22Rv1 (cell line): ENCODE results near the gene UXT.
A peak's percentile ranks its signal among the peaks of the same experiment; 100 is the strongest.

Experiments
- H3K27ac ChIP-seq: fragments of 450-650 bp; 2 replicates; pipeline ENCODE4 v1.5.1; 2017
- ZFX ChIP-seq: fragments of 450-650 bp; IDR thresholded peaks from 2 replicates; pipeline ENCODE4 v1.6.1; 2017; ENCODE audit warnings: antibody characterized with exemption, borderline replicate concordance
- TF ChIP-seq, protein P1 (sequence below): fragments of 450-650 bp; IDR thresholded peaks from 2 replicates; pipeline ENCODE4 v1.5.1; 2017; ENCODE audit warnings: mild to moderate bottlenecking

The UXT gene

DNA sequence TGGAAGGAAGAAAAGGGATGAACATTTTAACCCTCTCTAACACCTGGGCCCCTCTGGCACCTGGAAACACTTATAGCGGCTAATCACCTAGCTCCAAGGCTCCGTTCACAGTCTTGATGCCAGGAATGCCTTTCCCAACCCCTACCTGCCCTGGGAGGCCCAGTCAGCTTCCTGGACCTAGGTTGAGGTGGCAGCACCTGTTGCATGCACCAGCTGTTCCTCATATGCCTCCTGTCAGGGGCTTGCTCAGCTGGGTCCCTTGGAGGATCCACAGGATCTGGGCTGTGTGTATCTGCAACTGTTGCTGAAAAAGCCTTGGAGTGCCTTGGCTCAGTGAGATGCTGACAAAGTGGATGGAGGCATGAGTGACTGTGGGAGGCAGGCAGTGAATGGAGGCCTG lies 33.6 kb downstream of the UXT start:
- H3K27ac ChIP-seq, result no peak overlapping the region
- TF ChIP-seq ZFX, result no peak
- TF ChIP-seq, protein P1, sequence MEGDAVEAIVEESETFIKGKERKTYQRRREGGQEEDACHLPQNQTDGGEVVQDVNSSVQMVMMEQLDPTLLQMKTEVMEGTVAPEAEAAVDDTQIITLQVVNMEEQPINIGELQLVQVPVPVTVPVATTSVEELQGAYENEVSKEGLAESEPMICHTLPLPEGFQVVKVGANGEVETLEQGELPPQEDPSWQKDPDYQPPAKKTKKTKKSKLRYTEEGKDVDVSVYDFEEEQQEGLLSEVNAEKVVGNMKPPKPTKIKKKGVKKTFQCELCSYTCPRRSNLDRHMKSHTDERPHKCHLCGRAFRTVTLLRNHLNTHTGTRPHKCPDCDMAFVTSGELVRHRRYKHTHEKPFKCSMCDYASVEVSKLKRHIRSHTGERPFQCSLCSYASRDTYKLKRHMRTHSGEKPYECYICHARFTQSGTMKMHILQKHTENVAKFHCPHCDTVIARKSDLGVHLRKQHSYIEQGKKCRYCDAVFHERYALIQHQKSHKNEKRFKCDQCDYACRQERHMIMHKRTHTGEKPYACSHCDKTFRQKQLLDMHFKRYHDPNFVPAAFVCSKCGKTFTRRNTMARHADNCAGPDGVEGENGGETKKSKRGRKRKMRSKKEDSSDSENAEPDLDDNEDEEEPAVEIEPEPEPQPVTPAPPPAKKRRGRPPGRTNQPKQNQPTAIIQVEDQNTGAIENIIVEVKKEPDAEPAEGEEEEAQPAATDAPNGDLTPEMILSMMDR, result no peak

DNA sequence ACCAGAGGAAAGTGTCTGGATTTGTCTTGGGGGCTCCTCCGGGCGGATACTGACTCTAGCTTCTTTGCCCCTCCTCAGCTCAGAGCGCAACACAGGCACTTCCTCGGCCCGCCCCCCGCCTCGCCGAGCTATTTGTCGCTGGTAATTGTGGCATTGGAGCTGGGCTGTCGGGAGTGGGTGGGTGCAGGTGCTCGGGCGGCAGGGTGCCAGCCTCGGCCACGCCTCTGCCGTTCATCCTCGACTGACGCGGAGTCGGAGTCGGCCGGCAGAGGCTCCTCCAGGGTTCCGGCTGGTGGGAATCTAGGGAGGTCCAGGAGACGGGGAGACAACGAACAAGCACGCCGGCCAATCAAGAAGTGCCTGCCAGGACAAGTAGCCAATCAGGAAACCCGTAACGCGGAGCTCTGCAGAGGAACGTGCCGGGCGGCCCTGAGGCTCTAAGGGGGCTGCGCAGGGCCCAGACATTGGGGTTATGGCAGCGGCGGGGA lies 35.4 kb downstream of the UXT start:
- no peak overlapping the region for H3K27ac ChIP-seq
- TF ChIP-seq, protein P1, result no peak
- no peak for TF ChIP-seq ZFX

- TF ChIP-seq ZFX, result no peak
- H3K27ac ChIP-seq, result no peak overlapping the region
Measured at GRCh38 chrX:47621851-47622250, 37.1 kb downstream of the UXT start.

DNA sequence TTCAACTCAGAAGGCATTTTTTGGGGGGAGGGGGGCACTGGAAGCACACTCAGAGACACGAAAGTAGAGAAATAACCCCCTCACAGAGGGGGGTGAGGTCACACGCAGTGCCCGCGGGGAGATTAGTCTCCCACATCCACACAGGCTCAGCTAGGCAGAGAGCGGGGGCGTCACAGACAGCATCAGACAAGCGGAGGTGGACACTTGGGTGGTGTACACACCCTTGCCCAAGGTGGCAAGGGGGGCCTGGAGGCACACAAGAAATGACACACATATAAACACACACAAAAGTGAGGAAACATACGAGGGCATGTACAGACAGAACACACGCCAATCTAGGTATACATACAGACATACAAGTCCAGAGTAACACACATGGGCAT lies 38.7 kb downstream of the UXT start:
- H3K27ac ChIP-seq, result no peak overlapping the region
- TF ChIP-seq ZFX, result no peak
- TF ChIP-seq, protein P1, result no peak

DNA sequence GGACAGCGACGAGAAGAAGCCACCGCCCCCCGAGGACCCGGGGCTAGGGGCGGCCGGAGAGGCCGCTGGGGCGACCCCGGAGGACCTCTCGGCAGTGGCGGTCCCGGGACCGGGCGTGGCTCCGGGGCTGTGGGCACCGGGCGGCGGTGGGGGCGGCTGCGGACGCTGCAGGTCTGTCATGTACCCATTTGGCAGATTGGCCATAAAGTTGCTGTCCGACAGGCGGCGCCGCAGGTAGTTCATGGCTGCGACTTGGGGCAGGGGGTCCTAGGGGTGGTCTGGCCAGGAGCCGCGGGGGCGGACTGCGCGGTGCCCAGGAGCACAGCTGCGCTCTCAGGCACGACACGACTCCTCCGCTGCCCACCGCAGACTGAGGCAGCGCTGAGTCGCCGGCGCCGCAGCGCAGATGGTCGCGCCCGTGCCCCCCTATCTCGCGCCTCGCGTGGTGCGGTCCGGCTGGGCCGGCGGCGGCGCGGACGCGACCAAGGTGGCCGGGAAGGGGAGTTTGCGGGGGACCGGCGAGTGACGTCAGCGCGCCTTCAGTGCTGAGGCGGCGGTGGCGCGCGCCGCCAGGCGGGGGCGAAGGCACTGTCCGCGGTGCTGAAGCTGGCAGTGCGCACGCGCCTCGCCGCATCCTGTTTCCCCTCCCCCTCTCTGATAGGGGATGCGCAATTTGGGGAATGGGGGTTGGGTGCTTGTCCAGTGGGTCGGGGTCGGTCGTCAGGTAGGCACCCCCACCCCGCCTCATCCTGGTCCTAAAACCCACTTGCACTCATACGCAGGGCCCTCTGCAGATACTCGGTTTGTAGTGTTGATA lies 39.3 kb downstream of the UXT start, which contains the start of gene SYN1:
Gene SYN1 (minus strand): TSS at position 372 of the 817 bp plus-strand sequence. CDS start 129 bp downstream, at position 243.
- H3K27ac ChIP-seq, result no peak within 1 kb of the TSS
- no peak for TF ChIP-seq ZFX
- TF ChIP-seq, protein P1, result peak; percentile 40

GRCh38 chrX:47618923-47619485 lies 40.0 kb downstream of the UXT start:
- TF ChIP-seq, protein P1, result no peak
- no peak for TF ChIP-seq ZFX
- H3K27ac ChIP-seq, result no peak overlapping the region

DNA sequence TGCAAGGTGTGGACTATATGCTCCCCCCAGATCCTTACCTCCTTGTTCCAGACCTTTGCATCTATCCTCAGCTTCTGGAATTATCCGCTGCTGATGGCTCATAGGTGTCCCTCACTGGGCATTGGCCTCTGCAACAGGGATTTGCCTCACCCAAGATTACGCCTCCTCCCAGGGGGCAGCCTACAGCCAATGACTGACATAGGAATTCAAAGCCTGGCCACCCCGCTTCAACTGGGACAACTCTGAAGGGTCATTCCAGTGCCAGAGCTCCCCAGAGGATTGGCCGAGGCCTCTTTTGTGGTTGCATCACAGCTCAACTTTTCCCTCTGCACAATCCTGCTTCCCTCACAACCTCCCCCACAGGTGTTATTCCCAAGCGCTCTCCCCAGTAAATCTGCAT lies 44.4 kb downstream of the UXT start:
- H3K27ac ChIP-seq, result no peak overlapping the region
- TF ChIP-seq, protein P1, result no peak
- no peak for TF ChIP-seq ZFX
